OCI-LY7 (cell line): Measurements from ENCODE around the gene PEBP1.

ENCODE experiments used
- EZH2phosphoT487 ChIP-seq: fragments of 200-600 bp; sonication (generic); IDR thresholded peaks from 2 replicates; pipeline ENCODE4 v1.6.1; 2018; ENCODE audit warnings: low read depth, borderline replicate concordance, mild to moderate bottlenecking, mixed run types, antibody characterized with exemption, low read length, moderate library complexity, mixed read lengths
- TF ChIP-seq, protein P1 (sequence below): fragments of 200-600 bp; sonication (generic); conservative IDR thresholded peaks from 2 replicates; pipeline ENCODE4 v1.5.1; 2014; ENCODE audit warnings: mild to moderate bottlenecking, antibody characterized with exemption, low read length, moderate library complexity, mixed read lengths

DNA sequence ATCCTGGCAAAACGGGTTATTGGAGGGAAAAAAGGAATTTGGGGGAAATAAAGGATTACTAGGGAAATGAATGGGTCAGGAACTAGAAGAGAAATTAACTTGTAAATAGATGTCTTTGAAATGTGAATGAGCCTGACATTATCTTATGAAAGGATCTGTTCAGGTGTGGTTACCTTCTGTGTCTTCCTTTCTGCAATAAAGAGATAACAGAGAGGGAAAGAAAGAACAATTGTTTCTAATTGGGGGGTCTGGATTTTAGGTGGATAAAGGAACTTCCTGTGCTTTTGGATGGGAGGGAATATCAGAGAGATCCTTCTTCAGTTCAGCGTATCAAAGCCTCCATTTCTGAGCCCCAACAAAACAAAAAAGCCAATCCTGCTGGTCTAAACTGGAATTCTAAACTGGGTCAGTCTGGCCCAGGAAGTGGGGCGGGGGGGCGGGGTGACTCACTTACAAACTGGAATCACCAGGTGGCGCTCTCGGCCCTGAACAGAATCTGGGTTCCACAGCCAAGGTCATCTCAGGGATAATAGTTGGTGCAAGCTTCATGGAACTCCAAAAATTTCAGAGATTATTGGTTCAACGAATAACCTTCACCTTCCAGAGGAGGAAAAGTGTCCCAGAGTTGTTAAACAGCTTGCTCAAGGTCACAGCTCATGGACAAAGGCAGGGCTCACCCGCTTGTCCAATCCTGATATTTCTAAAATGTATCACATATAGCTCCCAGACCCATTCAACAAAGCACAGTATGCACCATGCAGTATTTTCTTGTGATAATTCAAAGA is 15.2 kb upstream of the PEBP1 start:
- TF ChIP-seq, protein P1, sequence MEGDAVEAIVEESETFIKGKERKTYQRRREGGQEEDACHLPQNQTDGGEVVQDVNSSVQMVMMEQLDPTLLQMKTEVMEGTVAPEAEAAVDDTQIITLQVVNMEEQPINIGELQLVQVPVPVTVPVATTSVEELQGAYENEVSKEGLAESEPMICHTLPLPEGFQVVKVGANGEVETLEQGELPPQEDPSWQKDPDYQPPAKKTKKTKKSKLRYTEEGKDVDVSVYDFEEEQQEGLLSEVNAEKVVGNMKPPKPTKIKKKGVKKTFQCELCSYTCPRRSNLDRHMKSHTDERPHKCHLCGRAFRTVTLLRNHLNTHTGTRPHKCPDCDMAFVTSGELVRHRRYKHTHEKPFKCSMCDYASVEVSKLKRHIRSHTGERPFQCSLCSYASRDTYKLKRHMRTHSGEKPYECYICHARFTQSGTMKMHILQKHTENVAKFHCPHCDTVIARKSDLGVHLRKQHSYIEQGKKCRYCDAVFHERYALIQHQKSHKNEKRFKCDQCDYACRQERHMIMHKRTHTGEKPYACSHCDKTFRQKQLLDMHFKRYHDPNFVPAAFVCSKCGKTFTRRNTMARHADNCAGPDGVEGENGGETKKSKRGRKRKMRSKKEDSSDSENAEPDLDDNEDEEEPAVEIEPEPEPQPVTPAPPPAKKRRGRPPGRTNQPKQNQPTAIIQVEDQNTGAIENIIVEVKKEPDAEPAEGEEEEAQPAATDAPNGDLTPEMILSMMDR, result peak; percentile 70
- TF ChIP-seq EZH2phosphoT487, result no peak
